Measurements from ENCODE around the gene CTNNA3. TPM values are rescaled to one million over a fixed set of nuclear protein-coding genes. Genes with fewer than 3 reads are reported as not detected.

The CTNNA3 gene
- total RNA-seq, 1 experiment from 2014 or later = not detected

DNA sequence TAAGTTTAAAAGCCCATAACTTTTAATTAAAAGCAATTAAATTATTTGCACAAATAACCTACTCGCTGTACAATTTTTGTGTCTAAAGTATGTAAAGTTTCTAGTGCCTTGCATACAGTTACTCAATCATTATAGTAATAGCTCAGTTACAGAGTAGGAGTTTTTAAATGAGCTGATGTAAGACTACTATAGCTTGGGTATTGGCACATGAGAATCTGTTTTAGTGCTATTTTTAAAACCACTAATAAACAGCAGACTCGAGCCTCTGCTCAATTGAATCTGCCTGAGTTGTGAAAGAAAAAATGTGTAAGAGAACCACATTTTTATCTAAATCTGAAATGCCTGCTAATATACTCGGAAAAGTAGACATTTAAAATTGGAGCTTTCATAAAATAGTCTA, 31.1 kb downstream of the CTNNA3 start:
- no peak overlapping the region for H3K4me2 ChIP-seq (ENCODE audit: low read depth, low read length, poor library complexity, severe bottlenecking)
- no peak overlapping the region for H3K27ac ChIP-seq (ENCODE audit: low read length)
- no peak overlapping the region for H3K4me3 ChIP-seq (ENCODE audit: low read length)
- H2AFZ ChIP-seq (ENCODE audit: low read length) = no peak overlapping the region
- no peaks in the 10 kb centered on the region for H3K27me3 ChIP-seq (ENCODE audit: low read length)
- H4K20me1 ChIP-seq (ENCODE audit: insufficient read depth, low read depth, low read length) = no peaks in the 10 kb centered on the region
- no peaks in the 10 kb centered on the region for H3K9me2 ChIP-seq (replicated peaks; ENCODE audit: insufficient read depth, low read length)
- no peaks in the 10 kb centered on the region for H3K4me1 ChIP-seq (ENCODE audit: low read length)
- DNase-seq = no peak
- no peak overlapping the region for H3K9ac ChIP-seq (ENCODE audit: low read length)
- H3K9me3 ChIP-seq (ENCODE audit: low read length) = no peaks in the 10 kb centered on the region
- H3K36me3 ChIP-seq (ENCODE audit: insufficient read depth, low read length) = no peaks in the 10 kb centered on the region
- no peaks in the 10 kb centered on the region for H3K79me2 ChIP-seq (ENCODE audit: low read length)

GRCh38 chr10:67663449-67664087, 32.4 kb downstream of the CTNNA3 start:
- Histone ChIP-seq H2AFZ (ENCODE audit: low read length) (no peak overlapping the region), H3K4me2 (ENCODE audit: low read depth, low read length, poor library complexity, severe bottlenecking) (no peak overlapping the region)

GRCh38 chr10:67662415-67662814, 33.6 kb downstream of the CTNNA3 start:
- Histone ChIP-seq H3K4me2 (ENCODE audit: low read depth, low read length, poor library complexity, severe bottlenecking) (no peak overlapping the region), H3K27ac (ENCODE audit: low read length) (no peak overlapping the region), H3K9me2 (replicated peaks; ENCODE audit: insufficient read depth, low read length) (no peaks in the 10 kb centered on the region), H2AFZ (ENCODE audit: low read length) (no peak overlapping the region), H3K4me3 (ENCODE audit: low read length) (no peak overlapping the region), H3K27me3 (ENCODE audit: low read length) (no peaks in the 10 kb centered on the region), H3K9me3 (ENCODE audit: low read length) (no peaks in the 10 kb centered on the region), H3K9ac (ENCODE audit: low read length) (no peak overlapping the region), H3K79me2 (ENCODE audit: low read length) (no peaks in the 10 kb centered on the region), H3K4me1 (ENCODE audit: low read length) (no peaks in the 10 kb centered on the region), H3K36me3 (ENCODE audit: insufficient read depth, low read length) (no peaks in the 10 kb centered on the region), H4K20me1 (ENCODE audit: insufficient read depth, low read depth, low read length) (no peaks in the 10 kb centered on the region)
- no peak for DNase-seq

More at GRCh38 chr10:67663449-67664087, 32.4 kb downstream of the CTNNA3 start:
- Histone ChIP-seq H3K9me2 (replicated peaks; ENCODE audit: insufficient read depth, low read length) (no peaks in the 10 kb centered on the region), H3K36me3 (ENCODE audit: insufficient read depth, low read length) (no peaks in the 10 kb centered on the region), H3K9me3 (ENCODE audit: low read length) (no peaks in the 10 kb centered on the region), H3K27ac (ENCODE audit: low read length) (no peak overlapping the region), H3K4me1 (ENCODE audit: low read length) (no peaks in the 10 kb centered on the region), H3K4me3 (ENCODE audit: low read length) (no peak overlapping the region), H3K27me3 (ENCODE audit: low read length) (no peaks in the 10 kb centered on the region), H3K79me2 (ENCODE audit: low read length) (no peaks in the 10 kb centered on the region), H3K9ac (ENCODE audit: low read length) (no peak overlapping the region), H4K20me1 (ENCODE audit: insufficient read depth, low read depth, low read length) (no peaks in the 10 kb centered on the region)
- no peak for DNase-seq

DNA sequence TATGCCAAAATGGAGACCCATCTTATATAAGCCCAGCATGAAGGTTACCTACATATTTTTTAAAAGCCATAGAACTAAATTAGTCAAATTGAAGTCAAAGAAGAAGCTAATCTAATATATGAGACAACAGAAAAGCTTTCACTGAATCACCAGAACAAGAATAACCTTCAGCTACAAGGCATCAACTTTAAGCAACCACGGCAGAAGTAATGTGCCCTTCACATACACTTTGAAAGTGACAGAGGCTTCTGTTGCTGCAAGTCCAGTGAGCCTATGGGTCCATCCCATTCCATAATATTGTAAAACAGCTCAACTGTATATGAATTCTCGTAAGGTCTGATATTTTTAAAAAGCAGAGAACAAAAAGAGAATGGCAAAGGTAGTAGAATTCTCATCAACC, 36.5 kb downstream of the CTNNA3 start:
- Histone ChIP-seq H3K4me3 (ENCODE audit: low read length) (no peak overlapping the region), H4K20me1 (ENCODE audit: insufficient read depth, low read depth, low read length) (no peaks in the 10 kb centered on the region), H3K79me2 (ENCODE audit: low read length) (no peaks in the 10 kb centered on the region), H3K27me3 (ENCODE audit: low read length) (no peaks in the 10 kb centered on the region), H3K9me3 (ENCODE audit: low read length) (no peaks in the 10 kb centered on the region), H3K36me3 (ENCODE audit: insufficient read depth, low read length) (no peaks in the 10 kb centered on the region), H3K4me2 (ENCODE audit: low read depth, low read length, poor library complexity, severe bottlenecking) (no peak overlapping the region), H3K9ac (ENCODE audit: low read length) (no peak overlapping the region), H3K4me1 (ENCODE audit: low read length) (no peaks in the 10 kb centered on the region), H3K27ac (ENCODE audit: low read length) (no peak overlapping the region), H2AFZ (ENCODE audit: low read length) (no peak overlapping the region), H3K9me2 (replicated peaks; ENCODE audit: insufficient read depth, low read length) (no peaks in the 10 kb centered on the region)
- no peak for DNase-seq

- H3K9me3 ChIP-seq (ENCODE audit: low read length) = no peaks in the 10 kb centered on the region
- H3K27ac ChIP-seq (ENCODE audit: low read length) = no peak overlapping the region
- H3K4me3 ChIP-seq (ENCODE audit: low read length) = no peak overlapping the region
- no peak overlapping the region for H2AFZ ChIP-seq (ENCODE audit: low read length)
- no peaks in the 10 kb centered on the region for H3K79me2 ChIP-seq (ENCODE audit: low read length)
- DNase-seq = peak; percentile 47
- H3K9me2 ChIP-seq (replicated peaks; ENCODE audit: insufficient read depth, low read length) = no peaks in the 10 kb centered on the region
- no peaks in the 10 kb centered on the region for H3K27me3 ChIP-seq (ENCODE audit: low read length)
- H4K20me1 ChIP-seq (ENCODE audit: insufficient read depth, low read depth, low read length) = no peaks in the 10 kb centered on the region
- no peak overlapping the region for H3K4me2 ChIP-seq (ENCODE audit: low read depth, low read length, poor library complexity, severe bottlenecking)
- H3K4me1 ChIP-seq (ENCODE audit: low read length) = no peaks in the 10 kb centered on the region
- no peaks in the 10 kb centered on the region for H3K36me3 ChIP-seq (ENCODE audit: insufficient read depth, low read length)
- H3K9ac ChIP-seq (ENCODE audit: low read length) = no peak overlapping the region
These were observed 38.2 kb downstream of the CTNNA3 start for GRCh38 chr10:67657775-67658174.

- Histone ChIP-seq H3K9ac (ENCODE audit: low read length) (no peak overlapping the region), H3K9me2 (replicated peaks; ENCODE audit: insufficient read depth, low read length) (no peaks in the 10 kb centered on the region), H3K4me3 (ENCODE audit: low read length) (no peak overlapping the region), H3K27ac (ENCODE audit: low read length) (no peak overlapping the region), H3K79me2 (ENCODE audit: low read length) (no peaks in the 10 kb centered on the region), H3K4me2 (ENCODE audit: low read depth, low read length, poor library complexity, severe bottlenecking) (no peak overlapping the region), H2AFZ (ENCODE audit: low read length) (no peak overlapping the region), H3K9me3 (ENCODE audit: low read length) (no peaks in the 10 kb centered on the region), H3K36me3 (ENCODE audit: insufficient read depth, low read length) (no peaks in the 10 kb centered on the region), H4K20me1 (ENCODE audit: insufficient read depth, low read depth, low read length) (no peaks in the 10 kb centered on the region), H3K4me1 (ENCODE audit: low read length) (no peaks in the 10 kb centered on the region), H3K27me3 (ENCODE audit: low read length) (no peaks in the 10 kb centered on the region)
- no peak for DNase-seq
These were observed 45.4 kb downstream of the CTNNA3 start for GRCh38 chr10:67650558-67650957.

- H3K79me2 ChIP-seq (ENCODE audit: low read length) = no peaks in the 10 kb centered on the region
- H3K4me3 ChIP-seq (ENCODE audit: low read length) = no peak overlapping the region
- H4K20me1 ChIP-seq (ENCODE audit: insufficient read depth, low read depth, low read length) = no peaks in the 10 kb centered on the region
- H3K4me1 ChIP-seq (ENCODE audit: low read length) = no peaks in the 10 kb centered on the region
- no peak overlapping the region for H3K9ac ChIP-seq (ENCODE audit: low read length)
- H3K36me3 ChIP-seq (ENCODE audit: insufficient read depth, low read length) = no peaks in the 10 kb centered on the region
- no peak overlapping the region for H3K4me2 ChIP-seq (ENCODE audit: low read depth, low read length, poor library complexity, severe bottlenecking)
- DNase-seq = no peak
- no peaks in the 10 kb centered on the region for H3K9me3 ChIP-seq (ENCODE audit: low read length)
- H3K9me2 ChIP-seq (replicated peaks; ENCODE audit: insufficient read depth, low read length) = no peaks in the 10 kb centered on the region
- no peak overlapping the region for H2AFZ ChIP-seq (ENCODE audit: low read length)
- H3K27me3 ChIP-seq (ENCODE audit: low read length) = no peaks in the 10 kb centered on the region
- no peak overlapping the region for H3K27ac ChIP-seq (ENCODE audit: low read length)
These were observed 47.3 kb downstream of the CTNNA3 start for GRCh38 chr10:67648613-67649229.

DNA sequence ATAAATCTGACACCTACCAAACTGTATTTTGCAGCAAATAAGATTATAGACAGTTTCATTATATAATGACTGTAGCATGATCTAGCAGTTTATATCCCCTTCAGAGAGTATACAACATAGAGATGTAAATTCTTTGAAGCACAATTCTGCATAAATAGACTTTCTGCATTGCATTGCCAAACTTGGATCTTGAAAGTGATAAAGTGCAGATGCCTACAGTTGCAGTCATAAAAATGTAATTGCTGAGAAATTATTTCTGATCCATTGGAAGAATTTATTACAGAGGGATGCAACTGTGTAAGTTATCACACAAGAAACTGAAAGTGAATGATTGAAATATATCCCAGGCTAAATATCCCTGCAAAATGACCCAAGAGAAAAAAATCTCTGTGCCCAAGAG, 65.1 kb downstream of the CTNNA3 start:
- Histone ChIP-seq H3K9me3 (ENCODE audit: low read length) (no peaks in the 10 kb centered on the region), H2AFZ (ENCODE audit: low read length) (no peak overlapping the region), H4K20me1 (ENCODE audit: insufficient read depth, low read depth, low read length) (no peaks in the 10 kb centered on the region), H3K36me3 (ENCODE audit: insufficient read depth, low read length) (no peaks in the 10 kb centered on the region), H3K27me3 (ENCODE audit: low read length) (no peaks in the 10 kb centered on the region), H3K9me2 (replicated peaks; ENCODE audit: insufficient read depth, low read length) (no peaks in the 10 kb centered on the region), H3K4me2 (ENCODE audit: low read depth, low read length, poor library complexity, severe bottlenecking) (no peak overlapping the region), H3K27ac (ENCODE audit: low read length) (no peak overlapping the region), H3K4me3 (ENCODE audit: low read length) (no peak overlapping the region), H3K9ac (ENCODE audit: low read length) (no peak overlapping the region), H3K4me1 (ENCODE audit: low read length) (no peaks in the 10 kb centered on the region), H3K79me2 (ENCODE audit: low read length) (no peaks in the 10 kb centered on the region)
- no peak for DNase-seq

Measured in Karpas-422 (cell line).